GM21528 (cell line): ENCODE measurements around the gene SUPT5H.

Source experiments
- ATAC-seq: cut with Tn5 transposase; IDR thresholded peaks from one replicate; pipeline ENCODE4 v1.9.1; 2021; ENCODE audit warnings: mild to moderate bottlenecking, moderate library complexity; ENCODE audit not compliant: unreplicated experiment, low FRiP score

The SUPT5H gene

GRCh38 chr19:39445196-39446111 is at the start of gene SUPT5H:
SUPT5H (plus strand) TSS chr19:39445582; CDS start chr19:39445891, 309 bp downstream.
- peak; percentile 74 for ATAC-seq

- ATAC-seq = no peak
Observed at GRCh38 chr19:39397360-39398296, 47.8 kb upstream of the SUPT5H start.

- ATAC-seq = no peak
Observed at GRCh38 chr19:39398297-39398864, 47.0 kb upstream of the SUPT5H start.

GRCh38 chr19:39399668-39400050 is 45.7 kb upstream of the SUPT5H start:
- no peak for ATAC-seq

GRCh38 chr19:39400061-39400460 is 45.3 kb upstream of the SUPT5H start:
- no peak for ATAC-seq

GRCh38 chr19:39401070-39401548 is 44.3 kb upstream of the SUPT5H start:
- ATAC-seq = no peak

- ATAC-seq = peak; percentile 1
Observed at GRCh38 chr19:39401549-39402345, 43.6 kb upstream of the SUPT5H start.

GRCh38 chr19:39402346-39403300 is 42.8 kb upstream of the SUPT5H start:
- ATAC-seq = peak; percentile 31

GRCh38 chr19:39403331-39404312 is 41.8 kb upstream of the SUPT5H start:
- ATAC-seq = no peak

- no peak for ATAC-seq
Observed at GRCh38 chr19:39405261-39405957, 40.0 kb upstream of the SUPT5H start.

- no peak for ATAC-seq
Observed at GRCh38 chr19:39405958-39406655, 39.3 kb upstream of the SUPT5H start.

GRCh38 chr19:39406656-39407409 is 38.5 kb upstream of the SUPT5H start, which contains the start of gene ZFP36:
ZFP36 (plus strand) TSS chr19:39406847; CDS start chr19:39406905, 58 bp downstream.
- no peak for ATAC-seq

- ATAC-seq = no peak
Observed at GRCh38 chr19:39407410-39407659, 38.0 kb upstream of the SUPT5H start.

- ATAC-seq = no peak
Observed at GRCh38 chr19:39407660-39408391, 37.6 kb upstream of the SUPT5H start.
